Liver (tissue), 9 donors: ENCODE data around the gene PARL. TPM values are rescaled to one million over a fixed set of nuclear protein-coding genes. Genes with fewer than 3 reads are reported as not detected.

Source experiments
- DNase-seq: peaks from one replicate; pipeline ENCODE4 v3.0.0-alpha.2; 2017; ENCODE audit warnings: low spot score
- H3K27ac ChIP-seq, 2 donors: one replicate each; pipeline ENCODE4 v1.7.0; 2013; ENCODE audit warnings: inconsistent platforms in 2 of 2, low read length in 2 of 2, control low read depth in 1 of 2, low read depth in 1 of 2, mild to moderate bottlenecking in 1 of 2
- H3K27me3 ChIP-seq, 4 donors: one replicate each; pipeline versions ENCODE4 v1.6.1 to v1.7.0; 2013; ENCODE audit warnings: low read length in 3 of 4, inconsistent platforms in 1 of 4, mild to moderate bottlenecking in 1 of 4, moderate library complexity in 1 of 4; ENCODE audit not compliant: control insufficient read depth in 4 of 4, insufficient read depth in 4 of 4
- H3K36me3 ChIP-seq, 4 donors: one replicate each; pipeline versions ENCODE4 v1.6.1 to v1.7.0; 2013; ENCODE audit warnings: low read length in 3 of 4, mild to moderate bottlenecking in 3 of 4, low read depth in 1 of 4, moderate library complexity in 1 of 4; ENCODE audit not compliant: control insufficient read depth in 4 of 4, insufficient read depth in 3 of 4
- H3K4me1 ChIP-seq, 4 donors: one replicate each; pipeline versions ENCODE4 v1.6.1 to v1.7.0; 2013; ENCODE audit warnings: low read length in 3 of 4, mild to moderate bottlenecking in 3 of 4, moderate library complexity in 1 of 4; ENCODE audit not compliant: control insufficient read depth in 4 of 4, insufficient read depth in 4 of 4
- H3K4me3 ChIP-seq, 3 donors: one replicate each; pipeline versions ENCODE4 v1.6.1 to v1.7.0; 2013; ENCODE audit warnings: low read length in 3 of 3, control low read depth in 1 of 3, low read depth in 1 of 3, mild to moderate bottlenecking in 1 of 3
- H3K9ac ChIP-seq, 2 donors: one replicate each; pipeline ENCODE4 v1.7.0; 2013; ENCODE audit warnings: low read length in 2 of 2, mild to moderate bottlenecking in 2 of 2, moderate library complexity in 2 of 2, control low read depth in 1 of 2, low read depth in 1 of 2
- H3K9me3 ChIP-seq, 4 donors: one replicate each; pipeline versions ENCODE4 v1.6.1 to v1.7.0; 2013; ENCODE audit warnings: low read length in 3 of 4; ENCODE audit not compliant: control insufficient read depth in 4 of 4
- CTCF ChIP-seq: fragments of 150-350 bp; IDR thresholded peaks from 2 replicates; pipeline ENCODE4 v1.5.1; 2017; ENCODE audit warnings: improper control_type of control experiment, low read depth, low read length; ENCODE audit not compliant: missing input control
- FOXA1 ChIP-seq: IDR thresholded peaks from 2 replicates; pipeline ENCODE4 v1.6.1; 2016; ENCODE audit warnings: antibody characterized with exemption
- FOXA2 ChIP-seq: IDR thresholded peaks from 2 replicates; pipeline ENCODE4 v1.6.1; 2016; ENCODE audit warnings: antibody characterized with exemption
- GABPA ChIP-seq, 2 donors: IDR thresholded peaks in 1 of 2; conservative IDR thresholded peaks in 1 of 2; 2 replicates each; pipeline ENCODE4 v1.6.1; 2016; ENCODE audit warnings: antibody characterized with exemption in 2 of 2, mild to moderate bottlenecking in 1 of 2, moderate library complexity in 1 of 2
- HNF4A ChIP-seq, 2 donors: conservative IDR thresholded peaks; 2 replicates each; pipeline ENCODE4 v1.6.1; 2016; ENCODE audit warnings: antibody characterized with exemption in 2 of 2, mild to moderate bottlenecking in 2 of 2
- JUND ChIP-seq, 2 donors: IDR thresholded peaks; 2 replicates each; pipeline ENCODE4 v1.6.1; 2016; ENCODE audit warnings: antibody characterized with exemption in 2 of 2
- NR2F2 ChIP-seq: IDR thresholded peaks from 2 replicates; pipeline ENCODE4 v1.6.1; 2016; ENCODE audit warnings: antibody characterized with exemption
- RAD21 ChIP-seq, 2 donors: IDR thresholded peaks; 2 replicates each; pipeline ENCODE4 v1.6.1; 2016; ENCODE audit warnings: antibody characterized with exemption in 2 of 2, mild to moderate bottlenecking in 2 of 2
- RXRA ChIP-seq, 2 donors: IDR thresholded peaks; 2 replicates each; pipeline ENCODE4 v1.6.1; 2017 to 2018; ENCODE audit warnings: antibody characterized with exemption in 2 of 2, mild to moderate bottlenecking in 1 of 2
- TAF1 ChIP-seq: conservative IDR thresholded peaks from 2 replicates; pipeline ENCODE4 v1.6.1; 2016; ENCODE audit warnings: antibody characterized with exemption, mild to moderate bottlenecking
- YY1 ChIP-seq: IDR thresholded peaks from 2 replicates; pipeline ENCODE4 v1.6.1; 2016; ENCODE audit warnings: antibody characterized with exemption, mild to moderate bottlenecking
- WGBS: extraction: QIAGEN DNeasy Blood & Tissue Kit; methylation state at CpG from one replicate; pipeline ENCODE4 v1.1.7; 2013; 5-methylcytosine and 5-hydroxymethylcytosine counted together
- polyA plus RNA-seq, 2 donors: library from polyadenylated mRNA; stranded (reverse) in 1 of 2; unstranded in 1 of 2; fragments of 200-250 nt in 1 of 2; fragments of >200 nt in 1 of 2; fragmentation: Nextera tagmentation in 1 of 2; extraction: Ambion mirVana in 1 of 2; gene quantifications; one replicate each; pipeline versions ENCODE4 v1.2.1 to v1.2.3, GENCODE V29; 2013 to 2015
- total RNA-seq, 2 donors: library from RNA; depleted of rRNA; stranded (reverse); fragments of >200 nt; gene quantifications; one replicate each; pipeline ENCODE4 v1.2.3, GENCODE V29; 2014
- TF ChIP-seq, protein P1 (sequence below): IDR thresholded peaks from 2 replicates; pipeline ENCODE4 v1.6.1; 2016; ENCODE audit warnings: antibody characterized with exemption
- donor health status: healthy.
- donor health status: healthy.
- donor health status: healthy.
- donor health status: healthy.
- donor health status: healthy.

Gene PARL
- total and polyA plus RNA-seq, 4 donors: 16.1 to 32.7 (median 22.1) TPM

DNA sequence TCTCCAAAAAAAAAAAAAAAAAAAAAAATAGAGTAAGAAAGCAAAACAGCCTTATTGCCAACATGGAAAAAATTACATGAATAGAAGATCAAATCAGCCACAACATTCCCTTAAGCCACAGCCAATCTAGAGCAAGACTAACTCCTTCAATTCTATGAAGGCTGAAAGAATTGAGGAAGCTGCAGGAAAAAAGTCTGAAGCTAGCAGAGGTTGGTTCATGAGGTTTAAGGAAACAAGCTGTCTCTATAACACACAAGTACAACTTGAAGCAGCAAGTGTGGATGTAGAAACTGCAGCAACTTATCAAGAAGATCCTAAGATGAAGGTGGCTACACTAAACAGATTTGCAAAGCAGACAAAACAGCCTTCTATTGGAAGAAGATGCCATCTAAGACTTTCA lies 9.3 kb downstream of the PARL start (continued):
- no peak for TF ChIP-seq GABPA (IDR thresholded peaks at IDR 0.05 in 1 of 2, conservative IDR thresholded peaks at IDR 0.05 in 1 of 2)
- TF ChIP-seq FOXA1: no peak

DNA sequence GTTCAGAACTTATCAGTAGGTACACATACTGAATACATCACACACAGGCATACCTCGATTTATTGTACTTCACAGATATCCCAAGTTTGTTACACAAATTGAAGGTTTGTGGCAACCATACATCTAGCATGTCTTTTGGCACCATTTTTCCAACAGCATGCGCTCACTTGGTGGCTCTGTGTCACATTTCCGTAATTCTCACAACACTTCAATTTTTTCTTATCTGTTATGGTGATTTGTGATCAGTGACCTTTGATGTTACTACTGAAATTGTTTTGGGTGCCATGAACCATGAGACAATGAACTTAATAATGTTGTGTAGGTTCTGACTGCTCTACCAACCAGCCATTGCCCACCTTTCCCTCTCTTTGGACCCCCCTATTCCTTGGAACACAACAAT lies 10.8 kb downstream of the PARL start:
- 63% methylated on average over 3 of the region's 3 CpGs for WGBS
- Histone ChIP-seq H3K27ac (no peak overlapping the region), H3K4me3 (no peak overlapping the region), H3K4me1 (peaks cover 0 to 13% (median 4%) of the 10 kb centered on the region in 4 donors), H3K9ac (no peak overlapping the region), H3K27me3 (no peaks in the 10 kb centered on the region), H3K36me3 (peaks cover 0 to 3% (median 0%) of the 10 kb centered on the region in 4 donors), H3K9me3 (no peaks in the 10 kb centered on the region)
- no peak for DNase-seq
- TF ChIP-seq RXRA (IDR thresholded peaks at IDR 0.05): peak; percentile 55 to 69
- no peak for TF ChIP-seq FOXA1
- peak in 1 of 2 donors; percentile 18 for TF ChIP-seq HNF4A (conservative IDR thresholded peaks at IDR 0.05)

DNA sequence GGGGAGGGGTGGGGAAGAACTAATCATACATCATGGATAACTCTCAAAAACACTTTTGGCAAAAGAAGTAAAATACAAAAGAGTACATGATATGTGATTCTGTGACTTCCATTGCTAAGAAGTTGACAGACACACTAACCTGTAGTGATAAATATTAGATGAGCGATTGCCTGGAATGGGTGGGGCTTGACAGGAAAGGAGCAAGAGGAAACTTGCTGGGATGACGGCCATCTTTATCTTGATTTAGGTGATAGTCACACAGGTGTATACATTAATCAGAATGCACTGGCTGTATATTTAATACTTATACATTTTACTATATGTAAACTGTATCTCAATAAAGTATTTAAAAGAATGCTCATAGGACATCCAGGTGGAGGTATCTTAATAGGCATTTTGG lies 13.1 kb downstream of the PARL start:
- no peak overlapping the region for H3K4me3 ChIP-seq
- H3K4me1 ChIP-seq: peaks cover 0 to 13% (median 4%) of the 10 kb centered on the region in 4 donors
- H3K27me3 ChIP-seq: no peaks in the 10 kb centered on the region
- no peak overlapping the region for H3K9ac ChIP-seq
- no peak overlapping the region for H3K27ac ChIP-seq
- WGBS: 88% methylated on average over 2 of the region's 2 CpGs
- no peak for TF ChIP-seq JUND (IDR thresholded peaks at IDR 0.05)
- peaks cover 0 to 9% (median 3%) of the 10 kb centered on the region in 4 donors for H3K36me3 ChIP-seq
- no peaks in the 10 kb centered on the region for H3K9me3 ChIP-seq
- DNase-seq: no peak

DNA sequence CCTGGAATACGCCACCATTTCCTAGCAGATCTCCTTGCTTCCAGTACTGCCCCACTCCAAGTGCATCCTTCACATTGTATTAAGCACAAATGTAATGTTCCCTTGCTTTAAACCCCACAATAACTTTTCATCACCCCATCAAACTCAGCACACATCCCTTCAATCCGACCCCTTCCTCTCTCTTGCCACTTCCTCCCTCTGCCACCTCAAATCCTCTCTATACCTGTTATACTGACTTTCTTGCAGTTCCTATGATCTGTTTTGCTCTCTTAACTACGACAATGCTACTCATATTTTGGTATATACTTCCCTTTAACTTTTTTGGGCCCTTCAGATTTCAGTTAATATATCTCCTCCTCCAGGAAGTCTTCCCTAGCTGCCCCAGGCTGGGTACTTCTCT lies 14.1 kb downstream of the PARL start:
- Histone ChIP-seq H3K27ac (no peak overlapping the region), H3K9ac (no peak overlapping the region), H3K36me3 (peaks cover 0 to 18% (median 9%) of the 10 kb centered on the region in 4 donors), H3K27me3 (no peaks in the 10 kb centered on the region), H3K9me3 (no peaks in the 10 kb centered on the region), H3K4me3 (no peak overlapping the region), H3K4me1 (peaks cover 0 to 10% (median 4%) of the 10 kb centered on the region in 4 donors)
- DNase-seq: no peak
- TF ChIP-seq FOXA2 (no peak), RAD21 (IDR thresholded peaks at IDR 0.05) (no peak), CTCF (no peak), RXRA (IDR thresholded peaks at IDR 0.05) (no peak), TAF1 (no peak), YY1 (no peak), NR2F2 (no peak), JUND (IDR thresholded peaks at IDR 0.05) (no peak)
- TF ChIP-seq, protein P1, sequence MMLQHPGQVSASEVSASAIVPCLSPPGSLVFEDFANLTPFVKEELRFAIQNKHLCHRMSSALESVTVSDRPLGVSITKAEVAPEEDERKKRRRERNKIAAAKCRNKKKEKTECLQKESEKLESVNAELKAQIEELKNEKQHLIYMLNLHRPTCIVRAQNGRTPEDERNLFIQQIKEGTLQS: no peak
- WGBS: 89% methylated on average over 3 of the region's 3 CpGs
